ENCODE results near the gene OR8J1.
"Not testable (repeated sequence)": the region's sequence is repeated elsewhere in the genome, so short reads cannot be mapped to it uniquely, and the experiment has no call there.

Gene OR8J1, protein sequence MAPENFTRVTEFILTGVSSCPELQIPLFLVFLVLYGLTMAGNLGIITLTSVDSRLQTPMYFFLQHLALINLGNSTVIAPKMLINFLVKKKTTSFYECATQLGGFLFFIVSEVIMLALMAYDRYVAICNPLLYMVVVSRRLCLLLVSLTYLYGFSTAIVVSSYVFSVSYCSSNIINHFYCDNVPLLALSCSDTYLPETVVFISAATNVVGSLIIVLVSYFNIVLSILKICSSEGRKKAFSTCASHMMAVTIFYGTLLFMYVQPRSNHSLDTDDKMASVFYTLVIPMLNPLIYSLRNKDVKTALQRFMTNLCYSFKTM

DNA sequence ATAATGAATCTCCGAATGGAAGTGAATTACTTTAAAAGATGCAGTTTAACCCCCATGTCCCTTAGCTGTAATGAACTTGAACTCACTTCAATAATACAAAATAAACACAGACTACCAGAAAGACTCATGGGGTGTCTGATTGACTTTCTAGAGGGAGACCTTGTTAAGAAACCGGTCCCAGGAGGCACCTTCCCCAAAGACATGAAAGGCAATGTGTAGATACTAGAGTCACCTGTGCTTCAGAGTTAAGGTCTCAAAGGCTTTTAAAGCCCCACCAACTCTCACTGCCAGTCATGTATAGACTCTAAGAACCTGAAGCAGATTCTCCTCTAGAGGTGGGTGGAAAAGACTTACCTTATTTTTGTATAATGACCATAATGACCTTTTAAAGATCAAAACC is at the start of gene OR8J1:
Gene OR8J1, plus strand, starts transcription at position 301 of the 400 bp plus-strand sequence. CDS start 5,956 bp downstream, outside the sequence.
- DNase-seq = no peak

DNA sequence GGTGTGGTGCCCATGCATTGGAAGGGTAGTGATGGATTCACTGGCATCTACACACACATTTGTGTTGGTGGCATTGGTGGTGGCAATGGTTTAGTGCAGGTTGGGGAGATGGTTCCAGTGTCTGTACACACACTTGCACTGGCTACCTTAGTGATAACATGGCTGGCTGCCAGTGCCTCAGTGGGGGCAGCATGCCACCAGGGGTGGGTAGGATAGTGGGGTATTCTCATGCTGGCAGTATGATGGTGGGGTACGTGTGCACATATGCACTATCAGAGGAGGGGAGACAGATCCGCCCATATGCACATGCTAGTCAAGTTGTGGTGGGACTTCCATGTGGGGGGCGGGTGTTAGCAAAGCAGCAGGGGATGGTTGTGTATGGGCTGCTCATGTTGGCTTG is 46.3 kb upstream of the OR8J1 start:
- DNase-seq = no peak

- no peak for DNase-seq
These were observed 39.2 kb upstream of the OR8J1 start, which contains the start of gene OR8K3 for GRCh38 chr11:56314844-56315243. Gene OR8K3 (plus strand): TSS chr11:56315144. CDS start chr11:56318307, 3,163 bp downstream.

DNA sequence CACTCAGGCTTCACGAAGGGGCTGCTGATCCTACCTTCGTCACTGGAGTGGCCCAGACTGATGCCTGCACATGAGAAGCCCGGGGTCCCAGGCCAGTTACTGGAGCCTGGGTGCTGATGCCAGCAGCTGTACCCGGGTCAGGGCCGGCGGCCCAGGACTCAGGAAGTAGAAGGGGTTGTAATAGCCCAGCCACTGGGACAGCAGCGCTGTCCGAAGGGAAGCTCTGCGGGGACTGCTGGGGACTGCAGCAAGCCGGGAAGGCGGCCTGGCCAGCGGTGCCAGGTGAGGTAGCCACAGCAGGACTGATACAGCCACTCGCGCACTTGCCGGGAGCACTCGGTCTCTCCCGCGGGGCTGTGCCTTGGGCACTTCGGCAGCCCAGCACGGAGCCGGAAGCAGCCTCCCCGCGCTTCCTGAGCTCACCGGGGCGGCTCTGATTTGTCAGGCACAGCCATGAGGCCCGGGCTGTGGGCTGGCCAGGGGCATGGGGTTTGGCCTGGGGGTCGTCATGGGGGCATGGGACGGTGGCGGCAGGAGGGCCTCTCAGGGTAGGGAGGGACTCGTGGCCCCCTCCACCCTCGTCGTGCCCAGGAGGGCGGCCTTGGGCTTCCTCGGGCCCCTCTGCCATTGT is 22.1 kb upstream of the OR8J1 start:
- no peak for DNase-seq

DNA sequence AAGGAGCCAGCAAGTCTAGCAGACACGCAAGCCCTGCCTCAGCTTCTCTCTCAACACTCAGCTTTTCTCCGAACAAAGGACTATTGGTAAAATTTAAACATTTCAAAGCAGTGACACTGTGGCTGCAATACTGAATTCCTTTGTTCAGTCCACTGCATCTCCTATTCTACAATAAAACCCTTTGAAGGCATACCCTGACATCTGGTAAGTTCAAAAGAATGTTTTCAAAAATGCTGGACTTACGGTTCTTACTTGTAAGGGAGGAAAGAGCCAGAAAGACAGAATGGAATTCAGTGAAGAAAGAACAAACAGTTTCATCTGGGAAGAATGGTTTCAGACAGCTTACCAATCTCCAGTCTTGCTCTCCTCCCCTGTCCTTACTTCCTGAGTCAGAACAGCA is 20.9 kb upstream of the OR8J1 start:
- no peak for DNase-seq

DNA sequence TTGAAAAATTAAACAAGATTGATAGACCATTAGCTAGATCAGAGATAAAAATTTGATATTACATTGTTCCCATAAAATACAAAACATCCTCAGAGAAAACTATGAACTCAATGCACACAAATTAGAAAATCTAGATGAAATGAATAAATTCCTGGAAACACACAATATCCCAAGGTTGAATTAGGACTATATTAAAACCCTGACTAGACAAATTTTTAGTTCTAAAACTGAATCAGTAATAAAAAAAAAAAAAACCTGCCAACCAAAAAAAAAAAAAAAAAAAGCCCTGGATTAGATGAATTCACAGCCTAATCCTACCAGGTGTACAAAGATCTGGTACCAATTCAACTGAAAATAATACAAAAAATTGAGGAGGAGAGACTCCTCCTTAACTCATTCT is 13.8 kb upstream of the OR8J1 start:
- DNase-seq = no peak

- DNase-seq = no peak
These were observed 8.4 kb upstream of the OR8J1 start, which contains the start of gene OR8K1 for GRCh38 chr11:56345739-56346138. Gene OR8K1 (plus strand): TSS chr11:56346039. CDS start chr11:56346039, 0 bp downstream.

- DNase-seq = no peak
These were observed 21.2 kb downstream of the OR8J1 start, which contains the start of gene OR8U1 for GRCh38 chr11:56375324-56375723. Gene OR8U1 (plus strand): TSS chr11:56375624. CDS start chr11:56375624, 0 bp downstream.

GRCh38 chr11:56380120-56380519 is 26.0 kb downstream of the OR8J1 start:
- no peak for DNase-seq

- DNase-seq = no peak
These were observed 40.3 kb downstream of the OR8J1 start for GRCh38 chr11:56394381-56394780.

GRCh38 chr11:56396047-56396446 is 42.0 kb downstream of the OR8J1 start:
- no peak for DNase-seq

DNA sequence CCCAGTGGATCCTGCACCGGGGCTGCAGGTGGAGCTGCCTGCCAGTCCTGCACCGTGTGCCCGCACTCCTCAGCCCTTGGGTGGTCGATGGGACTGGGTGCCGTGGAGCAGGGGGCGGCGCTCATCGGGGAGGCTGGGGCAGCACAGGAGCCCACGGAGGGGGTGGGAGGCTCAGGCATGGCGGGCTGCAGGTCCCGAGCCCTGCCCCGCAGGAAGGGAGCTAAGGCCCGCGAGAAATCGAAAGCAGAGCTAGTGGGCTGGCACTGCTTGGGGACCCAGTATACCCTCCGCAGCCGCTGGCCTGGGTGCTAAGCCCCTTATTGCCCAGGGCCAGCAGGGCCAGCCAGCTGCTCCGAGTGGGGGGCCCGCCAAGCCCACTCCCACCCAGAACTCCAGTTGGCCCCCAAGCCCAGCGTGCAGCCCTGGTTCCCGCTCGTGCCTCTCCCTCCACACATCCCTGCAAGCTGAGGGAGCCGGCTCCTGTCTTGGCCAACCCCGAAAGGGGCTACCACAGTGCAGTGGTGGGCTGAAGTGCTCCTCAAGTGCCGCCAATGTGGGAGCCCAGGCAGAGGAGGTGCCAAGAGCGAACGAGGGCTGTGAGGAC is 47.9 kb downstream of the OR8J1 start:
- DNase-seq = not testable (repeated sequence)

- no peak for DNase-seq
These were observed 50.3 kb downstream of the OR8J1 start for GRCh38 chr11:56404393-56404792.

- DNase-seq = no peak
These were observed 56.7 kb downstream of the OR8J1 start for GRCh38 chr11:56410801-56411200.

Data from eye (tissue), 1 donor.